ENCODE results near the gene SLC16A9. TPM values are rescaled to one million over a fixed set of nuclear protein-coding genes. Genes with fewer than 3 reads are reported as not detected.
"Not testable (repeated sequence)": the region's sequence is repeated elsewhere in the genome, so short reads cannot be mapped to it uniquely, and the experiment has no call there.

SLC16A9 gene, protein sequence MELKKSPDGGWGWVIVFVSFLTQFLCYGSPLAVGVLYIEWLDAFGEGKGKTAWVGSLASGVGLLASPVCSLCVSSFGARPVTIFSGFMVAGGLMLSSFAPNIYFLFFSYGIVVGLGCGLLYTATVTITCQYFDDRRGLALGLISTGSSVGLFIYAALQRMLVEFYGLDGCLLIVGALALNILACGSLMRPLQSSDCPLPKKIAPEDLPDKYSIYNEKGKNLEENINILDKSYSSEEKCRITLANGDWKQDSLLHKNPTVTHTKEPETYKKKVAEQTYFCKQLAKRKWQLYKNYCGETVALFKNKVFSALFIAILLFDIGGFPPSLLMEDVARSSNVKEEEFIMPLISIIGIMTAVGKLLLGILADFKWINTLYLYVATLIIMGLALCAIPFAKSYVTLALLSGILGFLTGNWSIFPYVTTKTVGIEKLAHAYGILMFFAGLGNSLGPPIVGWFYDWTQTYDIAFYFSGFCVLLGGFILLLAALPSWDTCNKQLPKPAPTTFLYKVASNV
- 10 to 100 TPM; 31.5 to 61.9 (median 40.4) TPM for polyA plus RNA-seq (ENCODE audit: insufficient read length in 4 of 4)

DNA sequence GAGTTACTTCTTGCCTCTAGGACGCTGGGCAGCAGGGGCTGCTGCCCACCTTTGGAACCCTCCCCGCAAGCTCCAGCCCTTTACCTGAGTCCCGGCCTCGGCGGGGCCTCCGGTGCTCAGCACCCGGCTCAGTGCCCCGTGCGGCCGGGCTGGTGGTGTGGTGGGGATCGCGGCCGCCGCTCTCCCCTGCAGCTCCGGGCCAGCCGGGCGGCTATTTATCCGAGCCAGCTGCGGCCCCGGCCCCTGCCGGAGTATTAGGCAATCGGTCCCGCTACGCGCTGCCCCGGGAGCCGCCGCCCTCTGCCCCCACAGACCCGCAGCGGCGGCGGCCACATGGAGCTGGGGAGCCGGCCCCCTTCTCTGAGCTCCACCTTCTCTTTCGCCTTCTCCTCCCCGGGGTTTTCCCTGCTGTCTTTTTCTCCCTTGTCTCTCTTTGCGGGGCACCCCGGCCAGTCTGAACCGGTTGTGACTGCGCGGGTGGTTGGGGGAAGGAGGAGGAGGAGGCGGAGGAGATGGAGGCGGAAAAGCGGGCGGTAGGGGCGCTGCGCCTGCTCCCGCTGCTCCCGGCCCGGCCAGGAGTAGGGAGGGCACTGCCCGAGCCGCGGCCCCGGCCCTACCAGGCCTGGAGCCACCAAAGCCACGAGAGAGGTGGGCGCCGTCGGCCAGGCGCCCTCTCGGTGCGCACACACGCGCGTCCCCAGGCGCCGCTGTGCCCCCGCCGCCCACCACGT is at the start of gene SLC16A9:
Gene SLC16A9 (minus strand): TSS at position 456 of the 731 bp plus-strand sequence. CDS start 25,559 bp downstream, outside the sequence.
- peak; percentile 64 to 73 (median 70) for DNase-seq (ENCODE audit: low read depth in 4 of 4, low spot score in 3 of 4)

DNA sequence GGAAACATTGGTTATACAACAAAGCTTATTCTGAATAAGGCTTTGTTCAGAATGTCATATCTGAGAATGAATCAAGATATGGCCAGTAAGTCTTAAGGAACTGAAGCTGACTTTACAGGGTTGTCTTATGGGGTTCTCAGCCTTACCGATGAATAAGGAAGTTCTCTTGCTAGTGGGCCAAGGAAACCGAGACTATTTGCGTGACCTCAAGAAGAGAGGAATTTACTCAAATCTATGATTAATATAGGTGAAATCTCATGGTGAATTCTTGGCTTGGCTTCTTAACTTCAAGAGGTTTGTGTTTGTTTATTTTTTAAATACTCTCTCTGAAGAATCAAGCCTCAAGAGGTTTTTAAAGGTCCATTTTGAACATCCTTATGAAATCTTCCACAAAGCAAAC is 48.3 kb upstream of the SLC16A9 start:
- DNase-seq (ENCODE audit: low read depth in 4 of 4, low spot score in 3 of 4): no peak

DNA sequence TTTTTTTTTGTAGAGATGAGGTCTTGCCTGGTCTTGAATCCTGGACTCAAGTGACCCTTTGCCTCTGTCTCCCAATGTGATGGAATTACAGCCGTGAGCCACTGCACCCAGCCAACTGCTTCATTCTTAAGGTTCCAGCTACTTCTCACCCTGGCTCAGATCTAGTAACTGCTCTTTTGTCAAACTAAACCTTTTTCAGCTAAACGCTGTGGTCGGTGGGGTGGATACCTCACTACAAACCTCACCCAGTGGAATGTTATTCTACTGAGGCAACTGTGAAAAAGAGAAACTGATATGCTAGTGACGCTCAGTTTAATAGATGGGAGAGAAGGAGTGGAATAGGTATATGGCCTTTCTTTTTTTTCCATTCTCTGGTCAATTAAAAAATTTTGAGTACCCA is 45.3 kb upstream of the SLC16A9 start:
- no peak for DNase-seq (ENCODE audit: low read depth in 4 of 4, low spot score in 3 of 4)

DNA sequence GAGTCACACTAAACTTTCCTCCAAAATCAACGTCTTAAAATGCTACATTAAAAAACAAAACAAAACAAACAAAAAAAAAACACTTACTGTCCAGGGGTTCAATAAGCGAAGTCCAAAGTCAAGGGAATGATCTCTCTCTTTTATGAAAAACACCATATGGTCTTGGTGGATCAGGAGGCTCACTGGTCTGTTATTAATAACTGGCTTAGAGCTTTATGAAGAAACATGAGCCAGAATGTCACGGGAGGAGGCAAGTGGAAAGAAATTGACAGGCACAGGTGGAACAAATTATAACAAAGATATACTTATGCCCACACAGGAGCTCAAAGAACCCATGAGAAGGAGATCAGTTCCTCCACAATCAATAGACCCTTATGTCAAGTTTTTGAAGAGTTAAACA is 43.6 kb upstream of the SLC16A9 start, which contains the start of gene MRLN:
Gene MRLN (minus strand): TSS at position 189 of the 400 bp plus-strand sequence.
- DNase-seq (ENCODE audit: low read depth in 4 of 4, low spot score in 3 of 4): no peak

DNA sequence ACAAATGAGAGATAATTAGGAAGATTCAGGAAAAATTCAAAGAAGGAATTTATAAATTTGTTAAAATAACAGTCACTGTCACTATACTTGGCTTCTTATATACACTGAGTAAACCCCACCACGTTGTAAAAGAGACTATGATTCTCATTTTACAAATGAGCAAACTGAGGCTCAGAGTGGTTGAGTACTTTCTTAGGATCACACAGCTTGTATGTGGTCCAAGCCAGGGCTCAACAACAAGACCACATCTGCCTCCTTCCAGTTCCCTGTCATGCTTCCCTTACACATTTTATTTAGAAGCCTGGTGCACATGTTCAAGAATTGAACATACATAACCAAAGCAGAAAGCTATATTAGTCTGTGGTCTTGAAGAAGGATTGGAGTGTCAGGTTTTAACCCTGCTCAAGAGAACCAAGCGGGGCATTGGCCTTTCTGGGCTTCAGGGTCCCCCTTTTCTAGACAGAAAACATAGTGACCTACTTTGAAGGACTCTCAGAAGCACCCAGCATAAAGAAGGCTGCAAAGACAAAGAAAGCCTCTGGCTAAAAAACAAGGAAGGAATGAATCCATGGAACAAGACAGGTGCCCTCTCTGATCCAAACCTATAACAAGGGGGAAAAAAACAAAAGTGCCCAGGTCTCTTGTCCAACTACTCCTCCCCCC is 42.8 kb upstream of the SLC16A9 start:
- no peak for DNase-seq (ENCODE audit: low read depth in 4 of 4, low spot score in 3 of 4)

DNA sequence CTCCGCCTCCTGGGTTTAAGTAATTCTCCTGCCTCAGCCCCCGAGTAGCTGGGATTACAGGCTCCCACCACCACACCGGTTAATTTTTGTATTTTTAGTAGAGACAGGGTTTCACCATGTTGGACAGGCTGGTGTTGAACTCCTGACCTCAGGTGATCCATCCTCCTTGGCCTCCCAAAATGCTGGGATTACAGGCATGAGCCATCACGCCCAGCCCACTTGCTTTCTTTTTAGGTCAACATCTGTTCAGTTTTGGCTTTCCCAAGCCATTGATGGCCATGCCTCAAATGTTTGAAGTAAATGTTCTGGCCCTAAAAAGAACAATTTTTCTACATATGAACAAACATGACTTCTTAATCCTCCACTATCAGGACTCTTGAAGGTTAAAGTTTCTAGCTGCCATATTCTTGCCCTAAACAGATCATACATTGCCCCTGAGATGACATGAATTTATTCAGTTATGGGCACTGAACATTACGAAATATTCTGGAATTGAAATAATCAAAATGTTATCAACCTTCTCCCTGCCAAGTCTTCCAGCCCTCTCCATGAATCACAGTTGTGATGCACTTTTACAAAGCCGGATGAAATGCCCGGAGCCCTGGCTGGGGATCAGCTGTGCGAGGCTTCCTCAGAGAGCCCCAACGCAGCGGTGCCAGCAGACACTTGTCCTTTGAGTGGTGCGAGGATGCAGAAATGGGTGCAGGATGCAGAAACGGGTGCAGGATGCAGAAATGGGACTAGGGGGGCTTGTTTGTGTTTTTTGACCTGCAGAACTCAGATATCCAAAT is 40.7 kb upstream of the SLC16A9 start:
- DNase-seq (ENCODE audit: low read depth in 4 of 4, low spot score in 3 of 4): no peak

DNA sequence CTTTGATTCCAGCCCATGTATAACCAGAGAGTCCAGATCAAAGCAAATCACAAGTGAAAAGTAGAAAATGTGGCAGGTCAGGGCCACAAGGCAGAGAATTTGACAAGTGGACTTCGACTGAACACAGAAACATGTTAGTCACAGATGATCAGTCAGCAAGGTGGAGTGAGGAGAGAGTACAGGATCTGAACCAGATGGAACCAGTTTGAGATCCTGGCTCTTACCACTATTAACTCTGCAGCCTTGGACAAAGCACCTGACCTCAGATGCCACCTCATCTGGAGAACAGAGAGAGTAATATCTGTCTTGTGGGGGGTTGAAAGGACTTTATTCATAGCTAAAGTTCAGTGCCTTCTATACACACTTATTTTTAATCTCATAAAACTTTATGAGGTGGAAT is 39.2 kb upstream of the SLC16A9 start:
- DNase-seq (ENCODE audit: low read depth in 4 of 4, low spot score in 3 of 4): peak in 3 of 4 donors; percentile 11 to 44 (median 35)

DNA sequence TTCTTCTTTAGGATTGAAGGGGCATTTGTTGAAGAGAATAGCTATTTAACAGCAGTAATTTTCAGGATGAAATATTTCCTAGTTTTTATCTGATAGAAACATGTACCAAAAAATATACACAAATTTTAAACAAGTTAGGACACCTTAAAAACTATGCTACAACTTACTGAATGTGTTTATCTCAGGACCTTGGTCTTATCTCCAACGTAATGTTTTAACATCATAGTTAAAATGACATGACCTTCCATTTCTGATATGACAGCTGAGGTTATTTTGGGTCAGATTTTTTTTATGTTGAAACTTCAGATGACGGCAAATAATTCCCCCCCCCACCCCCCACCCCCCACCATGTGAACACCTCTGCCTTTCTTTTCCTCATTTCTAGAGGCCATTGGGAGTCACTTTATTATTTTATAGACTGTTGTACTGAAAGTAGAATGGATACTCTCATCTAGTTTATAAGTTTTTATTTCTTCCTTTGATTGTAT is 35.6 kb upstream of the SLC16A9 start:
- no peak for DNase-seq (ENCODE audit: low read depth in 4 of 4, low spot score in 3 of 4)

DNA sequence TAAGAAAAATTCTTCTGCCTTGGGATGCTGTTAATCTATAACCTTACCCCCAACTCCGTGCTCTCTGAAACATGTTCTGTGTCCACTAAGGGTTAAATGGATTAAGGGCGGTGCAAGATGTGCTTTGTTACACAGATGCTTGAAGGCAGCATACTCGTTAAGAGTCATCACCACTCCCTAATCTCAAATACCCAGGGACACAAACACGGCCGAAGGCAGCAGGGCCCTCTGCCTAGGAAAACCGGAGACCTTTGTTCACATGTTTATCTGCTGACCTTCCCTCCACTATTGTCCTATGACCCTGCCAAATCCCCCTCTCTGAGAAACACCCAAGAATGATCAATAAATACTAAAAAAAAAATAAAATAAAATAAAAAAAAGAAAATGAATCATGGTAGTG is 35.1 kb upstream of the SLC16A9 start:
- not testable (repeated sequence) for DNase-seq (ENCODE audit: low read depth in 4 of 4, low spot score in 3 of 4)

DNA sequence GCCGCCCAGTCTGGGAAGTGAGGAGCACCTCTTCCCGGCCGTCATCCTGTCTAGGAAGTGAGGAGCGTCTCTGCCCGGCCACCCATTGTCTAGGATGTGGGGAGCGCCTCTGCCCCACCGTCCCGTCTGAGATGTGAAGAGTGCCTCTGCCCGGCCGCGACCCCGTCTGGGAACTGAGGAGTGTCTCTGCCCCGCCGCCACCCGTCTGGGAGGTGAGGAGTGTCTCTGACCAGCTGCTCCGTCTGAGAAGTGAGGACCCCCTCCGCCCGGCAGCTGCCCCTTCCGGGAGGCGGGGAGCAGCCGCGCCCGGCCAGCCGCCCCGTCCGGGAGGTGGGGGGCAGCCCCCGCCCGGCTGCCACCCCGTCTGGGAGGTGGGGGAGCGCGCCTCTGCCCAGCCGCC is 34.5 kb upstream of the SLC16A9 start:
- DNase-seq (ENCODE audit: low read depth in 4 of 4, low spot score in 3 of 4): not testable (repeated sequence)

DNA sequence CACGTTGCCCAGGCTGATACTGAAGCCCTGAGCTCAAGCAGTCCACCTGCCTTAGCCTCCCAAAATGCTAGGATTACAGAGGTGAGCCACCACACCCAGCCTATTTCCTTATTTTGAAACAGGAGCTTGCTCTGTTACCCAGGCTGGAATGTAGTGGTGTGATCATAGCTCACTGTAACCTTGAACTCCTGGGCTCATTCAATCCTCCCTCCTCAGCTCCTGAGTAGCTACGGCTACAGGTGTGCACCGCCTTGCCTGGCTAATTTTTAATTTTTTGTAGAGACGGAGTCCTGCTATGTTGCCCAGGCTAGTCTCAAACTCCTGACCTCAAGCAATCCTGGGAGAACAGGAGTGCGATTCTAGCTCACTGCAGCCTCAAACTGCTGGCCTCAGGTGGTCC is 31.9 kb upstream of the SLC16A9 start:
- DNase-seq (ENCODE audit: low read depth in 4 of 4, low spot score in 3 of 4): no peak

DNA sequence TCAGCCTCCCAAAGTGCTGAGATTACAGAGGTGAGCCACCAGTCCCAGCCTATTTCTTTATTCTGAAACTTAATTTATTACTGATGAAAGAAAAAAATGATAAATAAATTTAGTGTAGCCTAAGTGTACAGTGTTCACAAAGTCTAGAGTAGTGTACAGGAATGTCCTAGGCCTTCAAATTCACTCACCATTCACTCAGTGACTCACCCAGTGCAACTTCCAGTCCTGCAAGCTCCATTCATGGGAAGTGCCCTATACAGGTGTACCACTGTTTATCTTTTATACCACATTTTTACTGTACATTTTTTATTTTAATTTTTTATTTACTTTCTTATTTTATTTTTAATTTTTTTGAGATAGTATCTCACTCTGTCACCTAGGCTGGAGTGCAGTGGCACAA is 31.4 kb upstream of the SLC16A9 start:
- DNase-seq (ENCODE audit: low read depth in 4 of 4, low spot score in 3 of 4): no peak

DNA sequence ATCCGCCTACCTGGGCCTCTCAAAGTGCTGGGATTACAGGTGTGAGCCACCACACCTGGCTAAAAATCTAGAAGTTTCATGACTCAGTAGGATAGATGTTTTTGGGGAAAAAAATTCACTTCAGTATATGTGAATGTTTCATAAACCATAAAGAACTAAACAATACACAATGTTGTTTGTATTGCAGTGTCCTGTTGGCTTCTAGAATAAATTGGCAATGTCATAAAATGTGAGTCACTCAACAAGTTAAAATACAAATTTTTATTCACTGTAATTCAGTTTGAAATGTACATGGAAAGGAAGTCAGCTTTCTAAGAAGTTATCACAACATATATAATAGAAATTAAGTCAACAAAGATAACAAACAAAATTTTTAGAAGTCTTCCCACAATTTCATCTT is 27.1 kb upstream of the SLC16A9 start:
- DNase-seq (ENCODE audit: low read depth in 4 of 4, low spot score in 3 of 4): no peak

DNA sequence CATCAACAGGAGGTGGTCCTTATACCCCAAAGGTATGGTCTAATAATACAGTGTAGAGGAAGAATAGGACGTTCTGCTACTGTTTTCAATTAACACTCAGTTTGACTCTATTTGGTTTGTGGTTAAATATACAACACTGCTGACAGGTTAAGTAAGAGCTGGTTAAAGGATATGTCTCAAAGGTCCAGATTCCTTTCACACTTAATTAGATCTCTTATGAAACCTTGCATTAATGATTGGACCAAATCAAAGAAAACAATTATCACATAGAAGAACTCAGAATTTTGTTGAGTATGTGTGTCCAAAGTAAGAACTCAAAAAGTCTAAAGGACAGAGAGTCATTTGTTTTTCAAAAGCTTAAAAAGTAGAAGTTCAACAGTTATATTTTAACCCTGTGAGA is 25.6 kb upstream of the SLC16A9 start:
- no peak for DNase-seq (ENCODE audit: low read depth in 4 of 4, low spot score in 3 of 4)

DNA sequence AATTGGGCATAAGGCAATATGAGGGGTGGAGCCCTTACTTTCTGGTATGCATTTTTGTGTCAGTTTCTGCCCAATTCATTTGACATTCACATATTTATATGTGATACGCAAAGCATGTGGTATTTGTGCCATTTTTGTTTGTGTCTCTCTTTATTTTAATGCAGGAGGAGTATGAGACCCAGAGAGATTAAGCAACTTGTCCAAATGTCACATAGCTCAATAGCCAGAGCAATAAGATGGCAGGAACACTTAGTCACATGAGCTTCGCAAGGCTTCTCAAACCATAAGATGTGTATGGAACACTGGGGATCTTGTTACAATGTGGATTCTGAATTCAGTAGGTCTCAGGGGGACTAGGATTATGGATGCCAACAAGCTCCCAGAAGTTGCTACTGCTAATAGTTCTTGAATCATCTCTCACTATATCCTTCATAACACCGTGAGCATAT is 24.4 kb upstream of the SLC16A9 start:
- DNase-seq (ENCODE audit: low read depth in 4 of 4, low spot score in 3 of 4): no peak

DNA sequence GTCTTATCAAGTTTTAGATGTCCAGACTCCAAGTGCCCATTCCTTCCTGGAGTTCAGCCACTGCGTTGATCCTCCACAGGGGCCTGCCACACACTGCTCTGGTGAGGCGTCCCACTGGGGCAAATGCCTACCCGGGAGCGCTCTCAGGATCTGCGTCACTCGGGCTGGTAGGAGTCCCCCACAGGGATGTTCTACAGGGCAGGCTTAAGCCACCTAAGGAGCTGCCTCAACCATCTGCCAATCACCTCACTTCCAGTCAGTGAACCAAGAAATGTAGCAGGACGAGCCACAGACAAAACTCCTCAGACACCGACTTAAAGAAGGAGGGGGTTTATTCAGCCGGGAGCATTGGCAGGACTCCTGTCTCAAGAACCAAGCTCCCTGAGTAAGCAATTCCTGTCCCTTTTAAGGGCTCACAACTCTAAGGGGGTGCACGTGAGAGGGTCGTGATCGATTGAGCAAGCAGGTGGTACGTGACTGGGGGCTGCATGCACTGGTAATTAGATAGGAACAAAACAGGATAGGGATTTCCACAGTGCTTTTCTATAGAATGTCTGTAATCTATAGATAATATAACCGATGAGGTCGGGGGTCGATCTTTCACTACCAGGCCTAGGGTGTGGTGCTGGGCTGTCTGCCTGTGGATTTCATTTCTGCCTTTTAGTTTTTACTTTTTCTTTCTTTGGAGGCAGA is 23.8 kb upstream of the SLC16A9 start:
- DNase-seq (ENCODE audit: low read depth in 4 of 4, low spot score in 3 of 4): not testable (repeated sequence)

DNA sequence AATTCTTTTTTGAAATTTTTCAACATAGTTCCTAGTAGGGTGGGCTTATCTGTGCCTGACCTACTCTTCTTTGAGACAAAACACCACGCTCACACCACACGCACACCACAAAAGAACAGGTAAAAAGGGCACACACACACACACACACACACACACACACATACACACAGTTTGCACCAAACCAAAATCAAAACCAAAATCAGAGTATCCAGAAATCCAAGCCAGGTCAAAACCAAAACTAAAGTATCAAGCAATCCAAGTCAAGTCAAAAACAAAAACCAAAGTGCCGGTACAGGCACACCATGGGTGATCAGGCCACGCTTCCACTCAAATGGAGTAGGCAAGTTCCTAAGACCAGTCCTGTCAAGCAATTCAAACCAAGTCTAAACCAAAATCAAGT is 23.2 kb upstream of the SLC16A9 start:
- not testable (repeated sequence) for DNase-seq (ENCODE audit: low read depth in 4 of 4, low spot score in 3 of 4)

DNA sequence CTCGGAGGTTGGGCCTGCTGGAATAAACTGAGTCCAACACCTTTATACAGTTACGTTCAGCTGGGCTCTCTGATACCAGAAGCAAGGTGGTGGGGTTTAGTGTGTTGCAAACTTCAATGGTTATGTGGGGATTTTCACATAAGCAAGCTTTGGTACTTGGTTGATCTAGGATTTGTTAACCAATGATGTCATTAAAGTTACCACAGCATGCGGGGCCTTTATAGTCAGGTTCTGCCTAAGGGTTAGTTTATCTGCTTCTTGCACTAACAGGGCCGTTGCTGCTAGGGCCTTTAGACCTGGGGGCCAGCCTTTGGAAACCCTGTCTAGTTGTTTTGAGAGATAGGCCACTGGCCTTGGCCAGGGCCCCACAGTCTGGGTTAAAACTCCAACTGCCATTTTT is 19.5 kb upstream of the SLC16A9 start:
- not testable (repeated sequence) for DNase-seq (ENCODE audit: low read depth in 4 of 4, low spot score in 3 of 4)

Data from right renal pelvis (tissue), 4 donors.